AG10803 (cell line): Measurements from ENCODE around the gene ZNF71.

Source experiments
- DNase-seq: peaks from one replicate; pipeline ENCODE4 v3.0.0; 2010; ENCODE audit warnings: low read depth
- H3K4me3 ChIP-seq: 2 replicates; pipeline ENCODE4 v1.5.1; 2011; ENCODE audit warnings: mild to moderate bottlenecking, low read length, control low read depth
- CTCF ChIP-seq: conservative IDR thresholded peaks from 2 replicates; pipeline ENCODE4 v1.5.1; 2011; ENCODE audit warnings: mild to moderate bottlenecking, low read length, control low read depth, inconsistent platforms

ZNF71 gene

GRCh38 chr19:56601375-56601774, 6.3 kb downstream of the ZNF71 start:
- no peak overlapping the region for H3K4me3 ChIP-seq
- no peak for TF ChIP-seq CTCF
- DNase-seq, result no peak

GRCh38 chr19:56603829-56604228, 8.7 kb downstream of the ZNF71 start:
- H3K4me3 ChIP-seq, result no peak overlapping the region
- no peak for TF ChIP-seq CTCF
- no peak for DNase-seq

GRCh38 chr19:56608274-56608964, 13.3 kb downstream of the ZNF71 start:
- TF ChIP-seq CTCF, result no peak
- no peak for DNase-seq
- no peak overlapping the region for H3K4me3 ChIP-seq

GRCh38 chr19:56611288-56611687, 16.2 kb downstream of the ZNF71 start:
- DNase-seq, result no peak
- TF ChIP-seq CTCF, result no peak
- no peak overlapping the region for H3K4me3 ChIP-seq

- DNase-seq, result no peak
- no peak for TF ChIP-seq CTCF
- H3K4me3 ChIP-seq, result no peak overlapping the region
Observed at GRCh38 chr19:56612737-56613136, 17.6 kb downstream of the ZNF71 start.

- no peak overlapping the region for H3K4me3 ChIP-seq
- TF ChIP-seq CTCF, result no peak
- DNase-seq, result no peak
Observed at GRCh38 chr19:56613639-56614038, 18.5 kb downstream of the ZNF71 start.

GRCh38 chr19:56617531-56617930, 22.4 kb downstream of the ZNF71 start:
- DNase-seq, result no peak
- TF ChIP-seq CTCF, result no peak
- H3K4me3 ChIP-seq, result no peak overlapping the region
